DMS114 treated with DMSO at 0.1 percent for 48 hours (cell line): ENCODE measurements around the gene LMO4.

ENCODE experiments used
- DNase-seq: peaks from one replicate; lab custom pipeline; 2025; ENCODE audit not compliant: unreplicated experiment; lab: John Stamatoyannopoulos, UW

The LMO4 gene

GRCh38 chr1:87328272-87329050 is at the start of gene LMO4:
LMO4 (plus strand) TSS chr1:87328880; CDS start chr1:87332016, 3,136 bp downstream.
- peak; percentile 94 for DNase-seq

GRCh38 chr1:87279536-87279875 is 49.2 kb upstream of the LMO4 start:
- DNase-seq: no peak

GRCh38 chr1:87279966-87280535 is 48.6 kb upstream of the LMO4 start:
- peak; percentile 18 for DNase-seq

GRCh38 chr1:87284456-87285240 is 44.0 kb upstream of the LMO4 start:
- DNase-seq: no peak

- no peak for DNase-seq
These were observed 37.6 kb upstream of the LMO4 start for GRCh38 chr1:87291107-87291506.

GRCh38 chr1:87292684-87293493 is 35.8 kb upstream of the LMO4 start:
- DNase-seq: peak; percentile 71

- DNase-seq: no peak
These were observed 34.0 kb upstream of the LMO4 start for GRCh38 chr1:87294633-87295032.

GRCh38 chr1:87295445-87296110 is 33.1 kb upstream of the LMO4 start:
- DNase-seq: no peak

- no peak for DNase-seq
These were observed 32.5 kb upstream of the LMO4 start for GRCh38 chr1:87296206-87296605.

GRCh38 chr1:87299661-87300060 is 29.0 kb upstream of the LMO4 start:
- no peak for DNase-seq

GRCh38 chr1:87300628-87301027 is 28.1 kb upstream of the LMO4 start:
- DNase-seq: no peak

- no peak for DNase-seq
These were observed 23.5 kb upstream of the LMO4 start for GRCh38 chr1:87305151-87305550.

- DNase-seq: no peak
These were observed 22.9 kb upstream of the LMO4 start for GRCh38 chr1:87305762-87306161.

GRCh38 chr1:87307306-87307705 is 21.4 kb upstream of the LMO4 start:
- no peak for DNase-seq

- no peak for DNase-seq
These were observed 20.7 kb upstream of the LMO4 start for GRCh38 chr1:87307931-87308330.

GRCh38 chr1:87314091-87314490 is 14.6 kb upstream of the LMO4 start:
- no peak for DNase-seq

GRCh38 chr1:87318056-87318650 is 10.5 kb upstream of the LMO4 start:
- DNase-seq: no peak

GRCh38 chr1:87318806-87319205 is 9.9 kb upstream of the LMO4 start:
- DNase-seq: no peak

- DNase-seq: peak; percentile 19
These were observed 2.5 kb upstream of the LMO4 start for GRCh38 chr1:87325982-87326738.
